Upper lobe of left lung (tissue), 6 donors: ENCODE measurements around the gene CAB39. TPM values are rescaled to one million over a fixed set of nuclear protein-coding genes. Genes with fewer than 3 reads are reported as not detected.

ENCODE experiments used
- ATAC-seq, 2 donors: fragments of 200-7000 bp; cut with Tn5 transposase; one replicate each; pipeline ENCODE4 v1.9.1; 2022; ENCODE audit warnings: mild to moderate bottlenecking in 2 of 2, moderate library complexity in 2 of 2; ENCODE audit not compliant: low FRiP score in 2 of 2
- DNase-seq, 2 donors: peaks; one replicate each; pipeline ENCODE4 v3.0.0-alpha.2; 2019 to 2020
- H3K27ac ChIP-seq, 4 donors: fragments of 200-600 bp; sonication (generic); one replicate each; pipeline ENCODE4 v1.5.1; 2016 to 2019
- H3K27me3 ChIP-seq, 4 donors: fragments of 200-600 bp; sonication (generic); one replicate each; pipeline ENCODE4 v1.5.1; 2017 to 2019
- H3K36me3 ChIP-seq, 4 donors: fragments of 200-600 bp; sonication (generic); one replicate each; pipeline ENCODE4 v1.5.1; 2016 to 2019
- H3K4me1 ChIP-seq, 4 donors: fragments of 200-600 bp; sonication (generic); one replicate each; pipeline ENCODE4 v1.5.1; 2018 to 2019
- H3K4me3 ChIP-seq, 4 donors: fragments of 200-600 bp; sonication (generic); one replicate each; pipeline ENCODE4 v1.5.1; 2017 to 2019; ENCODE audit warnings: mild to moderate bottlenecking in 2 of 4, moderate library complexity in 1 of 4
- H3K9me3 ChIP-seq, 4 donors: fragments of 200-600 bp; sonication (generic); one replicate each; pipeline ENCODE4 v1.5.1; 2018 to 2019
- CTCF ChIP-seq, 6 experiments: fragments of 450-650 bp in 4 of 6; fragments of 200-600 bp in 2 of 6; sonication (generic) in 2 of 6; IDR thresholded peaks; one replicate each; pipeline ENCODE4 v1.5.1; 2016 to 2019; ENCODE audit warnings: antibody characterized with exemption in 6 of 6
- EP300 ChIP-seq, 4 donors: sonication (generic); formaldehyde crosslinking; IDR thresholded peaks; one replicate each; pipeline ENCODE4 v1.5.1; 2017; ENCODE audit warnings: antibody characterized with exemption in 4 of 4, control low read depth in 2 of 4
- POLR2A ChIP-seq, 4 donors: fragments of 450-650 bp; IDR thresholded peaks; one replicate each; pipeline ENCODE4 v1.5.1; 2016 to 2017; ENCODE audit warnings: antibody characterized with exemption in 4 of 4, mild to moderate bottlenecking in 2 of 4
- POLR2AphosphoS5 ChIP-seq, 2 donors: sonication (generic); formaldehyde crosslinking; IDR thresholded peaks; one replicate each; pipeline ENCODE4 v1.5.1; 2017; ENCODE audit warnings: antibody characterized with exemption in 2 of 2
- WGBS, 2 donors: methylation state at CpG; one replicate each; pipeline ENCODE4 v1.1.5; 2017 to 2018; 5-methylcytosine and 5-hydroxymethylcytosine counted together
- total RNA-seq, 6 donors: library from RNA; depleted of rRNA in 4 of 6; stranded (reverse); fragments of >200 nt in 4 of 6; gene quantifications; one replicate each; pipeline versions ENCODE4 v1.1.0 to v1.2.1, GENCODE V29; 2016 to 2021
- donor health status: DM: no; HTN: no; CAD: no; lungs with moderate emphysema.
- donor health status: DM: no; HTN: yes; CAD: no; lungs with severe emphysema.

Gene CAB39
- total RNA-seq, 6 donors from 2014 or later: 56.5 to 125 (median 76.7) TPM

- TF ChIP-seq EP300 (IDR thresholded peaks at IDR 0.05): no peak
- no peak for TF ChIP-seq POLR2AphosphoS5 (IDR thresholded peaks at IDR 0.05)
- TF ChIP-seq CTCF (IDR thresholded peaks at IDR 0.05): peak; percentile 49 to 73 (median 63)
- no peak for TF ChIP-seq POLR2A (IDR thresholded peaks at IDR 0.05)
- DNase-seq (peak in 1 of 2 donors; percentile 35), ATAC-seq (peak; percentile 71 to 87)
- H3K4me3 ChIP-seq: peak overlapping the region in 2 of 4 donors; percentile 26 to 37
- no peak overlapping the region for H3K27ac ChIP-seq
- no peaks in the 10 kb centered on the region for H3K9me3 ChIP-seq
- 22 to 25% methylated on average over 14 of the region's 14 CpGs for WGBS, 2 donors
- peaks cover 12 to 20% (median 13%) of the 10 kb centered on the region in 4 donors for H3K4me1 ChIP-seq
- H3K27me3 ChIP-seq: peaks cover 0 to 13% (median 11%) of the 10 kb centered on the region in 4 donors
- H3K36me3 ChIP-seq: peaks cover 0 to 9% (median 5%) of the 10 kb centered on the region in 4 donors
Measured at GRCh38 chr2:230824406-230824978, 111.8 kb downstream of the CAB39 start.

GRCh38 chr2:230825354-230825753 is 112.7 kb downstream of the CAB39 start:
- DNase-seq (no peak), ATAC-seq (no peak)
- no peak for TF ChIP-seq POLR2A (IDR thresholded peaks at IDR 0.05)
- no peak for TF ChIP-seq EP300 (IDR thresholded peaks at IDR 0.05)
- no peak for TF ChIP-seq POLR2AphosphoS5 (IDR thresholded peaks at IDR 0.05)
- no peak for TF ChIP-seq CTCF (IDR thresholded peaks at IDR 0.05)
- no peaks in the 10 kb centered on the region for H3K9me3 ChIP-seq
- no peak overlapping the region for H3K27ac ChIP-seq
- H3K36me3 ChIP-seq: peaks cover 0 to 6% (median 4%) of the 10 kb centered on the region in 4 donors
- H3K4me1 ChIP-seq: peaks cover 12 to 20% (median 13%) of the 10 kb centered on the region in 4 donors
- H3K27me3 ChIP-seq: peaks cover 0 to 13% (median 11%) of the 10 kb centered on the region in 4 donors
- no peak overlapping the region for H3K4me3 ChIP-seq
- 40 to 63% methylated on average over 1 of the region's 1 CpG for WGBS, 2 donors

DNA sequence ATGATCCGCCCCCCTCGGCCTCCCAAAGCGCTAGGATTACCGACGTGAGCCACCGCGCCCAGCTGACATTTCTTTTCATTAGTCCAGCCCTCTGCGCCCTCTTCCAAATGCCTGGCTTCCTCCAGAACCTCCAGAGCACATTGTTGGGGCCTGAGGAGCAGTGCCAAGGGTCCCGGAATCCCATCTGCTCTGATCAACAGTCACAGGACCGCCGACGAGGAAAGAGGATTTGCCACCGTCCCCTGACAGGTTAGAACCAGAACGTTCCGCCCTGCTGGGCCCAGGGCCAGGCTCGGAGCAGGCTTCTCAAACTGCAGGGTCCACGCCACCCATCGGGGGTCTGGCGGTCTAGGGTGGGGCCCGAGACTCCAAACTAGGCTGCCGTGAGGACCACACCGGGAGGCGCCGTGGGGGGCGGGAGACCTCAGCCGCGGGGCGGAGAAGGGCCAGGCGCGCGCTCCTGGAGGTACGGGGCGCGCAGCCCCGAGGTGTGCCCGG is 115.2 kb downstream of the CAB39 start:
- H3K27ac ChIP-seq: no peak overlapping the region
- 50 to 58% methylated on average over 20 to 24 of the region's 36 CpGs for WGBS, 2 donors
- DNase-seq (no peak), ATAC-seq (peak in 1 of 2 donors; percentile 5)
- no peak for TF ChIP-seq CTCF (IDR thresholded peaks at IDR 0.05)
- TF ChIP-seq POLR2A (IDR thresholded peaks at IDR 0.05): no peak
- TF ChIP-seq EP300 (IDR thresholded peaks at IDR 0.05): no peak
- no peak for TF ChIP-seq POLR2AphosphoS5 (IDR thresholded peaks at IDR 0.05)
- H3K4me1 ChIP-seq: peaks cover 12 to 20% (median 13%) of the 10 kb centered on the region in 4 donors
- peaks cover 0 to 13% (median 11%) of the 10 kb centered on the region in 4 donors for H3K27me3 ChIP-seq
- H3K9me3 ChIP-seq: no peaks in the 10 kb centered on the region
- no peaks in the 10 kb centered on the region for H3K36me3 ChIP-seq
- H3K4me3 ChIP-seq: peak overlapping the region in 3 of 4 donors; percentile 13 to 41 (median 41)

- ATAC-seq (peak; percentile 12 to 18), DNase-seq (peak in 1 of 2 donors; percentile 86)
- no peaks in the 10 kb centered on the region for H3K9me3 ChIP-seq
- H3K36me3 ChIP-seq: no peaks in the 10 kb centered on the region
- H3K4me3 ChIP-seq: peak overlapping the region in 3 of 4 donors; percentile 13 to 41 (median 41)
- peaks cover 12 to 20% (median 13%) of the 10 kb centered on the region in 4 donors for H3K4me1 ChIP-seq
- H3K27me3 ChIP-seq: peaks cover 0 to 13% (median 11%) of the 10 kb centered on the region in 4 donors
- TF ChIP-seq POLR2A (IDR thresholded peaks at IDR 0.05) (no peak), POLR2AphosphoS5 (IDR thresholded peaks at IDR 0.05) (no peak), CTCF (IDR thresholded peaks at IDR 0.05) (no peak), EP300 (IDR thresholded peaks at IDR 0.05) (no peak)
- WGBS, 2 donors: 79 to 81% methylated on average over 3 to 6 of the region's 61 CpGs
- H3K27ac ChIP-seq: no peak overlapping the region
Measured at GRCh38 chr2:230828272-230828961, 115.8 kb downstream of the CAB39 start.
